GM23248 (cell line): ENCODE measurements around the gene CBS. TPM values are rescaled to one million over a fixed set of nuclear protein-coding genes. Genes with fewer than 3 reads are reported as not detected.

ENCODE experiments used
- DNase-seq: peaks from one replicate; pipeline ENCODE4 v3.0.0-alpha.2; 2015
- H2AFZ ChIP-seq: fragments of 200-600 bp; sonication (generic); 2 replicates; pipeline ENCODE4 v1.6.1; 2016; ENCODE audit warnings: antibody characterized with exemption
- H3F3A ChIP-seq: fragments of 200-600 bp; sonication (generic); 2 replicates; pipeline ENCODE4 v1.6.1; 2016; ENCODE audit warnings: mild to moderate bottlenecking, antibody characterized with exemption, mixed run types; ENCODE audit not compliant: insufficient read depth
- H3K27ac ChIP-seq: fragments of 200-600 bp; sonication (generic); 2 replicates; pipeline ENCODE4 v1.5.1; 2016; ENCODE audit warnings: mild to moderate bottlenecking
- H3K27me3 ChIP-seq: fragments of 200-600 bp; sonication (generic); replicated peaks from 2 replicates; pipeline ENCODE4 v1.6.1; 2016; ENCODE audit warnings: mild to moderate bottlenecking; ENCODE audit not compliant: insufficient read depth
- H3K36me3 ChIP-seq: fragments of 200-600 bp; sonication (generic); 2 replicates; pipeline ENCODE4 v1.6.1; 2016; ENCODE audit warnings: low read depth, mild to moderate bottlenecking
- H3K4me1 ChIP-seq: fragments of 200-600 bp; sonication (generic); 2 replicates; pipeline ENCODE4 v1.6.1; 2016; ENCODE audit warnings: mild to moderate bottlenecking; ENCODE audit not compliant: insufficient read depth
- H3K4me2 ChIP-seq: fragments of 200-600 bp; sonication (generic); one replicate; pipeline ENCODE4 v1.6.1; 2016; ENCODE audit warnings: mild to moderate bottlenecking; ENCODE audit not compliant: unreplicated experiment
- H3K4me3 ChIP-seq: fragments of 200-600 bp; sonication (generic); 2 replicates; pipeline ENCODE4 v1.5.1; 2016; ENCODE audit warnings: mild to moderate bottlenecking
- H3K79me2 ChIP-seq: fragments of 200-600 bp; sonication (generic); 2 replicates; pipeline ENCODE4 v1.6.1; 2016; ENCODE audit warnings: mild to moderate bottlenecking; ENCODE audit not compliant: insufficient read depth
- H3K9ac ChIP-seq: fragments of 200-600 bp; sonication (generic); 2 replicates; pipeline ENCODE4 v1.6.1; 2016; ENCODE audit warnings: mild to moderate bottlenecking
- H3K9me2 ChIP-seq: fragments of 200-600 bp; sonication (generic); 2 replicates; pipeline ENCODE4 v1.6.1; 2016; ENCODE audit warnings: mixed run types, mild to moderate bottlenecking, moderate library complexity; ENCODE audit not compliant: insufficient read depth
- H3K9me3 ChIP-seq: fragments of 200-600 bp; sonication (generic); one replicate; pipeline ENCODE4 v1.6.1; 2017; ENCODE audit warnings: low read depth
- H4K20me1 ChIP-seq: fragments of 200-600 bp; sonication (generic); 2 replicates; pipeline ENCODE4 v1.6.0; 2016; ENCODE audit not compliant: insufficient read depth
- EZH2 ChIP-seq: fragments of 200-600 bp; sonication (generic); IDR thresholded peaks from 2 replicates; pipeline ENCODE4 v1.6.1; 2018; ENCODE audit warnings: antibody characterized with exemption, mild to moderate bottlenecking; ENCODE audit not compliant: insufficient read depth, poor library complexity, severe bottlenecking
- EZH2phosphoT487 ChIP-seq: fragments of 200-600 bp; sonication (generic); IDR thresholded peaks from 2 replicates; pipeline ENCODE4 v1.6.1; 2018; ENCODE audit warnings: antibody characterized with exemption, moderate library complexity, mild to moderate bottlenecking, low read depth; ENCODE audit not compliant: insufficient read depth
- WGBS, 2 experiments: methylation state at CpG; one replicate each; pipeline ENCODE4 v1.1.6; 2015 to 2017; ENCODE audit warnings: low lambda C conversion rate in 2 of 2, low coverage in 1 of 2; ENCODE audit errors: missing lambda C conversion rate in 2 of 2; 5-methylcytosine and 5-hydroxymethylcytosine counted together
- in situ Hi-C: fragments of 300-500 bp; cut with MboI; formaldehyde crosslinking; loops from 2 replicates; pipeline ENCODE4 v1.15.0; 2020
- polyA plus RNA-seq: library from polyadenylated mRNA; unstranded; fragments of >200 nt; fragmentation: Nextera tagmentation; extraction: Ambion mirVana; gene quantifications from 2 replicates; pipeline ENCODE4 v1.2.1, GENCODE V29; 2016
- total RNA-seq: library from RNA; depleted of rRNA; stranded (reverse); fragments of >200 nt; shearing (Covaris generic); gene quantifications from 2 replicates; pipeline ENCODE4 v1.2.3, GENCODE V29; 2014

Gene CBS
- total and polyA plus RNA-seq, 2 experiments from 2014 or later = 77.5 to 117 TPM

- Histone ChIP-seq H3K36me3 (peaks cover 20% of the 10 kb centered on the region), H3K9me2 (no peaks in the 10 kb centered on the region), H4K20me1 (no peaks in the 10 kb centered on the region), H3K27me3 (no peaks in the 10 kb centered on the region), H2AFZ (no peak overlapping the region), H3F3A (no peaks in the 10 kb centered on the region), H3K27ac (no peak overlapping the region), H3K4me1 (peaks cover 12% of the 10 kb centered on the region; the same call in 1 of the 2 replicates), H3K79me2 (no peaks in the 10 kb centered on the region), H3K9me3 (no peaks in the 10 kb centered on the region), H3K4me3 (no peak overlapping the region), H3K4me2 (no peak overlapping the region), H3K9ac (no peak overlapping the region)
- TF ChIP-seq EZH2phosphoT487 (no peak), EZH2 (no peak)
- WGBS, 2 experiments = 96 to 98% methylated on average over 5 of the region's 5 CpGs
- in situ Hi-C loops = no loop called here
- DNase-seq = no peak
These were observed 40.8 kb downstream of the CBS start for GRCh38 chr21:43034826-43035225.

GRCh38 chr21:43034101-43034500 is 41.5 kb downstream of the CBS start:
- no peak for TF ChIP-seq EZH2
- TF ChIP-seq EZH2phosphoT487 = no peak
- no peak overlapping the region for H3K9ac ChIP-seq
- H3F3A ChIP-seq = no peaks in the 10 kb centered on the region
- in situ Hi-C loops = no loop called here
- H2AFZ ChIP-seq = no peak overlapping the region
- no peak overlapping the region for H3K4me3 ChIP-seq
- 68 to 81% methylated on average over 1 of the region's 1 CpG for WGBS, 2 experiments
- peak; percentile 27 for DNase-seq
- no peaks in the 10 kb centered on the region for H3K79me2 ChIP-seq
- H3K9me2 ChIP-seq = no peaks in the 10 kb centered on the region
- no peak overlapping the region for H3K27ac ChIP-seq
- H4K20me1 ChIP-seq = no peaks in the 10 kb centered on the region
- H3K9me3 ChIP-seq = no peaks in the 10 kb centered on the region
- H3K36me3 ChIP-seq = peaks cover 23% of the 10 kb centered on the region
- H3K27me3 ChIP-seq = no peaks in the 10 kb centered on the region
- H3K4me1 ChIP-seq = peaks cover 12% of the 10 kb centered on the region; the same call in 1 of the 2 replicates
- H3K4me2 ChIP-seq = no peak overlapping the region

- Histone ChIP-seq H3K4me3 (no peak overlapping the region), H3K36me3 (peaks cover 29% of the 10 kb centered on the region), H4K20me1 (no peaks in the 10 kb centered on the region), H3K4me1 (peaks cover 12% of the 10 kb centered on the region; the same call in 1 of the 2 replicates), H3K27me3 (no peaks in the 10 kb centered on the region), H3F3A (no peaks in the 10 kb centered on the region), H3K4me2 (no peak overlapping the region), H2AFZ (no peak overlapping the region), H3K9ac (no peak overlapping the region), H3K9me3 (no peaks in the 10 kb centered on the region), H3K9me2 (no peaks in the 10 kb centered on the region), H3K79me2 (no peaks in the 10 kb centered on the region), H3K27ac (no peak overlapping the region)
- in situ Hi-C loops = no loop called here
- DNase-seq = no peak
- 91 to 94% methylated on average over 12 of the region's 12 CpGs for WGBS, 2 experiments
- TF ChIP-seq EZH2 (no peak), EZH2phosphoT487 (no peak)
These were observed 44.5 kb downstream of the CBS start for GRCh38 chr21:43031121-43031619.

DNA sequence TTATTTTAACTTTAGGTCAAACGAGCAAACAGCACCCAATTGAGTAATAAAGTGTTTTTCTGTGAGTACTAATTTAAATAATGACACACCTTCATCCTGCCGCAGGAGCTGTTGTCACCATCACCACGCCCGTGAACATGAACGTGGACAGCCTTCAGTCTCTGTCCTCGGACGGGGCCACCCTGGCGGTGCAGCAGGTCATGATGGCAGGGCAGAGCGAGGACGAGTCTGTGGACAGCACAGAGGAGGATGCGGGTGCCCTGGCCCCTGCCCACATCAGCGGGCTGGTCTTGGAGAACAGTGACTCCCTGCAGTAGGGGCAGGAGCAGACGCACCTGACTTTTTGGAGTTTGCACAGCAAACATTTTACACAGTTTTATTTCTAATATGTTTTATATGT is 45.9 kb downstream of the CBS start:
- no peaks in the 10 kb centered on the region for H4K20me1 ChIP-seq

More for the DNA sequence above, 45.9 kb downstream of the CBS start:
- Histone ChIP-seq H2AFZ (no peak overlapping the region), H3K4me3 (no peak overlapping the region), H3F3A (no peaks in the 10 kb centered on the region), H3K27me3 (no peaks in the 10 kb centered on the region), H3K79me2 (no peaks in the 10 kb centered on the region), H3K4me2 (no peak overlapping the region), H3K9ac (no peak overlapping the region), H3K27ac (no peak overlapping the region), H3K4me1 (peaks cover 20% of the 10 kb centered on the region), H3K36me3 (peaks cover 33% of the 10 kb centered on the region), H3K9me2 (no peaks in the 10 kb centered on the region), H3K9me3 (no peaks in the 10 kb centered on the region)
- TF ChIP-seq EZH2phosphoT487 (no peak), EZH2 (no peak)
- WGBS, 2 experiments = 97 to 99% methylated on average over 13 of the region's 13 CpGs
- in situ Hi-C loops = no loop called here
- DNase-seq = no peak
